OCI-LY3 (cell line): Measurements from ENCODE around the gene BPIFB2.

Experiments
- CTCF ChIP-seq: fragments of 200-600, 300-600 bp; sonication (generic); IDR thresholded peaks from 2 replicates; pipeline ENCODE4 v1.5.1; 2014; ENCODE audit warnings: antibody characterized with exemption, low read length, low read depth
- EZH2phosphoT487 ChIP-seq: fragments of 200-600 bp; shearing (Covaris generic); IDR thresholded peaks from 2 replicates; pipeline ENCODE4 v1.6.1; 2018; ENCODE audit warnings: antibody characterized with exemption, mixed run types, low read depth

- TF ChIP-seq CTCF (no peak), EZH2phosphoT487 (no peak)
Observed at GRCh38 chr20:33005908-33006775, 1.4 kb upstream of the BPIFB2 start.
